NCI-H1930 (cell line): ENCODE measurements around the gene RPL29.

Source experiments
- DNase-seq, 2 experiments: peaks; one replicate each; lab custom pipeline; 2025; lab: John Stamatoyannopoulos, UW

The RPL29 gene

DNA sequence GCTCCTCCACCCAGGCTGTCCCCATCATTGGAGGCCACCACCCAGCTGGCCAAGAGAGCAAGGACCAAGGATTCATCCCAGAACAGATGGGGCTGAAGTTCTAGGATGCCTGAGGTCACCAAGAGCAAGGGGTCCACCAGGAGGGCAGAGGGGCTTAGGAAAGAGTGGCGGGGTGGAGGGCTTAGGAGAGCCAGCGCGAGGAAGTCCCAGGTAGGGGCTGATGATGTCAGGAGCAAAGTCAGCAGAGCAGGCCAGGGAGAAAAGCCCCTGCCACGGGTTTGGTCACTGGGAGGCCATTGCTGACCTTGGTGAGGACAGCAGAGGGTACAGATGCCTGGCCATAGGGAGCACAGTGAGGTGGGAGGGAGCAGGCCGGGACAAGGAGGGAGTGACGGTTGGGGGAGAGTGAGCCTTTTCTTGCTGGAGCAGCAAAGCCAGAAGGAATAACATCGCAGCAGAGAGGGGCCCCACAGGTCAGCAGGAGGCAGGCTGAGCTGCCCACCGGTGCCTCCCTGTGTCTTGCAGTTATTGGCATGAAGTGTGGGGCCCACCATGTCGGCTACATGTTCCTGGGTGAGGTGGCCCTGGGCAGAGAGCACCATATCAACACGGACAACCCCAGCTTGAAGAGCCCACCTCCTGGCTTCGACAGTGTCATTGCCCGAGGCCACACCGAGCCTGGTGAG, 48.3 kb downstream of the RPL29 start:
- DNase-seq = no peak

DNA sequence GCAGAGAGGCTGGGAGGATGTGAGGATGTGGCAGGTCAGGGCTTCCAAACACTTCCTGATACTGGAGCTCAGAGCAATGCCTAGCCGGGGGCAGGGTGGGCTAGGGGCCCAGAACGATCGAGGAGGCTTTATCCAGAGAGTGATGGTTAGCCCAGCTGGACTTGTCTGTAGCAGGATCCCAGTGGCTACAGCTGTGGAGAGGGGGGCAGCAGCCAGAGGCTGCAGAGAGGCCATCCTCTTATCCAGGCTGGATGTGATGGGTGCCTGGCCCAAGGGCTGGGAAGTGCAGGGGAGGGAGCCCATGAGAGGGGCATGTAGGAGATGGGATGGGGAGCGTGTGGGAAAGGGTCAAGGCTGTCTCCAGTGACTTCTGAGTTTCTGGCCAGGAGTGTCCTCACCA, 48.9 kb downstream of the RPL29 start:
- DNase-seq = no peak

DNA sequence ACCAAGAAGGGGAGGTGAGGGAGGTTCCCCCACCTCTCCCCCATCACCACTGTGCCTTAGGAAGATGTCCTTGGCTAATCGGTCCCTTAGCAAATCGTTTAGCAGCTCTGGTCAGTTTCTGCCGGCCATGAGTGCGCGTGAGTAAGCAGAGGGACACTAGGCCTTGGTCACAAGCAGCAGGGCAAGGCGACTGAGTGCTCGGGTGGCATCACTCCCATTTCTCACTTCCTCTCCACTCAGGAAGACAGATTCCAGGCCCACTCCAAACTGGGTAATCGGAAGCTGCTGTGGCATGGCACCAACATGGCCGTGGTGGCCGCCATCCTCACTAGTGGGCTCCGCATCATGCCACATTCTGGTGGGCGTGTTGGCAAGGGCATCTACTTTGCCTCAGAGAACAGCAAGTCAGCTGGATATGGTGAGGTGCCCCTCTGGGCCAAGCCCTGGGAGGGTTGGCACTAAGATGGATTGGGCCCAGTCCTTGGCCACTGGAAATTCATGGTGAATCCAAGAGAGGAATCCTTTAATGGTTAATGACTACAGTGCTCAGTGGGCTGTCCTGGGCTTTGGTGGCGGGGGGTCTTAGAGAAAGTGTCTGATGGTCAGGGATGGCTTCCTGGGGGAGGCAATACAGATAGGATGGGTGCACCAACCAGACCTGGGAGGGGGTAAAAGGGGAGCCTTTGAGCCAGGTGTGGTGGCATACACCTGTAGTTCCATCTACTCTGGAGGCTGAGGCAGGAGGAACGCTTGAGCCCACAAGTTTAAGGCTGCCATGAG, 49.6 kb downstream of the RPL29 start:
- DNase-seq = no peak

DNA sequence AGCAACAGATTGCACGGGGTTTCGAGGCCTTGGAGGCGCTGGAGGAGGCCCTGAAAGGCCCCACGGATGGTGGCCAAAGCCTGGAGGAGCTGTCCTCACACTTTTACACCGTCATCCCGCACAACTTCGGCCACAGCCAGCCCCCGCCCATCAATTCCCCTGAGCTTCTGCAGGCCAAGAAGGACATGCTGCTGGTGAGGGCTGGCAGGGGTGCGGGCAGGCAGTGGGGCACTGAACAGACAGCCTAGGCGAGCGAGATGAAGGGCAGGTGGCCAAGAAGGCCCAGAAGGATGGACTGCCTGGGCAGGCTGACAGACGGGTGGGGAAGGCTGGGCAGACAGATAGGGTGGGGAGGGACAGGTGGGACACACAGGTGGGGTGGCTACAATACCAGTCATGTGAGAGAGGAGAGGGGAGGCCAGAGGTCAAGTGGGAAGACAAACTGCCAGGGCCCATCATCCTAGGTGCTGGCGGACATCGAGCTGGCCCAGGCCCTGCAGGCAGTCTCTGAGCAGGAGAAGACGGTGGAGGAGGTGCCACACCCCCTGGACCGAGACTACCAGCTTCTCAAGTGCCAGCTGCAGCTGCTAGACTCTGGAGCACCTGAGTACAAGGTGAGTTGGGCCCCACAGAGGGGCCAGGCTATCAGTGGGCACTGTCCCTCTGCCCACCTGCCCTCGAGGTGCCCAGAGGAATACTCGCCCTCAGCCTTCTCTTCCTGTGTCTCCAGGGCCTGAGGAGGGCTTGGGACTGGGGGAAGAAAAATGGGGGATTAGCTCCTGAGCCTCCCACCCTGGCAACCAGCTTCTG, 50.5 kb downstream of the RPL29 start:
- DNase-seq = no peak

DNA sequence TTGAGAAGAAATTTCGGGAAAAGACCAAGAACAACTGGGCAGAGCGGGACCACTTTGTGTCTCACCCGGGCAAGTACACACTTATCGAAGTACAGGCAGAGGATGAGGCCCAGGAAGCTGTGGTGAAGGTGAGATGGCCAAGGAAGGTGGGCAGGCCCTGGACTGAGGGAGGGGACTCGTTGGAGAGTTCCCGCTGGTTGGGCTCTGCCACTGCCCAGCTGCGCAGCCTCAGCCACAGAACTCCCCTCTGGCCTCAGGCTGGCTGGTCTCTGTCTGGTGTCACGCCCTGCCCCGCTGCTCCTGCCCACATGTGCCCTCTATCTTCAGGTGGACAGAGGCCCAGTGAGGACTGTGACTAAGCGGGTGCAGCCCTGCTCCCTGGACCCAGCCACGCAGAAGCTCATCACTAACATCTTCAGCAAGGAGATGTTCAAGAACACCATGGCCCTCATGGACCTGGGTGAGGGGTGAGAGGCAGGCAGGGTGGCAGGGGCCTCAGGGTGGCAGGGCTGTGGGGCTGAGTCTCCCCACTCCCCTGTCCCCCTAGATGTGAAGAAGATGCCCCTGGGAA, 51.2 kb downstream of the RPL29 start:
- DNase-seq = no peak
